HepG2 (cell line): ENCODE results near the gene KIF3C. TPM values are rescaled to one million over a fixed set of nuclear protein-coding genes. Genes with fewer than 3 reads are reported as not detected.
A peak's percentile ranks its signal among the peaks of the same experiment; 100 is the strongest.

Experiments
- AKAP8 ChIP-seq: sonication (generic); formaldehyde crosslinking; IDR thresholded peaks from 2 replicates; pipeline ENCODE4 v1.5.1; 2020; ENCODE audit warnings: mild to moderate bottlenecking, missing genetic modification reagents
- BCL6 ChIP-seq: IDR thresholded peaks from 2 replicates; pipeline ENCODE4 v1.6.1; 2016; ENCODE audit warnings: missing genetic modification reagents, missing compliant biosample characterization
- DNMT1 ChIP-seq: sonication (generic); formaldehyde crosslinking; IDR thresholded peaks from 2 replicates; pipeline ENCODE4 v1.5.1; 2020; ENCODE audit warnings: mild to moderate bottlenecking, missing genetic modification reagents
- HOMEZ ChIP-seq: IDR thresholded peaks from 2 replicates; pipeline ENCODE4 v1.6.1; 2016; ENCODE audit warnings: low read depth
- MAFF ChIP-seq: IDR thresholded peaks from 2 replicates; pipeline ENCODE4 v1.6.1; 2011; ENCODE audit warnings: low read depth, low read length, improper control_type of control experiment
- MTERF4 ChIP-seq: sonication (generic); formaldehyde crosslinking; IDR thresholded peaks from 2 replicates; pipeline ENCODE4 v1.8.0; 2023; ENCODE audit warnings: mild to moderate bottlenecking, missing genetic modification reagents
- NCOR1 ChIP-seq: fragments of 200-600 bp; sonication (generic); IDR thresholded peaks from 2 replicates; pipeline ENCODE4 v1.7.0; 2017; ENCODE audit warnings: antibody characterized with exemption, low read length, borderline replicate concordance
- NFE2L1 ChIP-seq: sonication (generic); formaldehyde crosslinking; IDR thresholded peaks from 2 replicates; pipeline ENCODE4 v1.4.0; 2020; ENCODE audit warnings: missing genetic modification reagents, mild to moderate bottlenecking, borderline replicate concordance
- NFIB ChIP-seq: sonication (generic); formaldehyde crosslinking; IDR thresholded peaks from 2 replicates; pipeline ENCODE4 v1.9.0; 2021; ENCODE audit warnings: missing genetic modification reagents, mild to moderate bottlenecking, borderline replicate concordance
- PHF5A ChIP-seq: IDR thresholded peaks from one replicate; pipeline ENCODE4 v1.6.1; 2018; ENCODE audit warnings: low read depth, missing genetic modification reagents; ENCODE audit not compliant: unreplicated experiment
- RXRB ChIP-seq: IDR thresholded peaks from 2 replicates; pipeline ENCODE4 v1.6.1; 2016; ENCODE audit warnings: borderline replicate concordance, missing genetic modification reagents, missing compliant biosample characterization
- SALL1 ChIP-seq: sonication (generic); formaldehyde crosslinking; IDR thresholded peaks from 2 replicates; pipeline ENCODE4 v1.8.0; 2022; ENCODE audit warnings: mild to moderate bottlenecking, missing genetic modification reagents
- SIX1 ChIP-seq: sonication (generic); formaldehyde crosslinking; IDR thresholded peaks from 2 replicates; pipeline ENCODE4 v1.4.0; 2020; ENCODE audit warnings: missing genetic modification reagents, borderline replicate concordance
- ZBTB20 ChIP-seq: sonication (generic); formaldehyde crosslinking; IDR thresholded peaks from 2 replicates; pipeline ENCODE4 v1.8.1; 2023; ENCODE audit warnings: missing genetic modification reagents, low read depth, mild to moderate bottlenecking, borderline replicate concordance
- ZNF138 ChIP-seq: sonication (generic); formaldehyde crosslinking; IDR thresholded peaks from 2 replicates; pipeline ENCODE4 v1.5.0; 2020; ENCODE audit warnings: mild to moderate bottlenecking, low read depth, missing genetic modification reagents
- ZNF143 ChIP-seq: sonication (generic); formaldehyde crosslinking; IDR thresholded peaks from 2 replicates; pipeline ENCODE4 v1.4.0; 2020; ENCODE audit warnings: missing genetic modification reagents
- ZNF207 ChIP-seq: fragments of 450-650 bp; IDR thresholded peaks from 2 replicates; pipeline ENCODE4 v1.6.1; 2016; ENCODE audit warnings: antibody characterized with exemption, borderline replicate concordance
- ZNF329 ChIP-seq: sonication (generic); formaldehyde crosslinking; IDR thresholded peaks from 2 replicates; pipeline ENCODE4 v1.9.0; 2021; ENCODE audit warnings: low read depth, mild to moderate bottlenecking, missing genetic modification reagents
- ZNF335 ChIP-seq: sonication (generic); formaldehyde crosslinking; IDR thresholded peaks from 2 replicates; pipeline ENCODE4 v1.4.0; 2020; ENCODE audit warnings: missing genetic modification reagents
- polyA plus RNA-seq, 8 experiments: library from polyadenylated mRNA; depleted of rRNA in 3 of 8; stranded (reverse) in 7 of 8; unstranded in 1 of 8; fragments of >200 nt; fragmentation: Illumina TruSeq in 4 of 8; extraction: Trizol in 4 of 8; gene quantifications; 2 replicates each; pipeline versions ENCODE4 v1.2.1 to v1.2.3, GENCODE V29; 2011 to 2016; ENCODE audit warnings: low read depth in 4 of 8, missing spikeins in 1 of 8, mixed read lengths in 1 of 8; ENCODE audit not compliant: insufficient read depth in 1 of 8
- total RNA-seq, 5 experiments: library from RNA; depleted of rRNA; stranded (reverse); fragments of >200 nt; fragmentation: Illumina TruSeq; extraction: Trizol; gene quantifications; 2 replicates each; pipeline ENCODE4 v1.2.3, GENCODE V29; 2016; ENCODE audit warnings: low read depth in 1 of 5
- TF ChIP-seq, protein P1 (sequence below): sonication (generic); formaldehyde crosslinking; IDR thresholded peaks from 2 replicates; pipeline ENCODE4 v1.5.1; 2020; ENCODE audit warnings: missing genetic modification reagents, mild to moderate bottlenecking, borderline replicate concordance
- TF ChIP-seq, protein P2 (sequence below): IDR thresholded peaks from 2 replicates; pipeline ENCODE4 v1.6.1; 2016; ENCODE audit warnings: low read depth, control low read depth

Gene KIF3C
- total and polyA plus RNA-seq, 2 of the 13 experiments (the other 11 are each of a cell fraction or from before 2014, with no cell fraction given) = 3.6 to 4.9 TPM

GRCh38 chr2:26011990-26012856 is 29.9 kb upstream of the KIF3C start (continued):
- TF ChIP-seq SALL1 (CRISPR knock-in tag) (peak; percentile 71), ZNF207 (no peak), NCOR1 (no peak), MTERF4 (CRISPR knock-in tag) (no peak), NFIB (no peak), PHF5A (CRISPR knock-in tag) (no peak), ZBTB20 (CRISPR knock-in tag) (no peak), BCL6 (CRISPR knock-in tag) (peak; percentile 46), ZNF138 (CRISPR knock-in tag) (no peak), MAFF (peak; percentile 92), NFE2L1 (CRISPR knock-in tag) (no peak), ZNF329 (CRISPR knock-in tag) (0 out of 2 replicates have a peak, but pooled peaks have one; percentile 61), DNMT1 (no peak), ZNF143 (CRISPR knock-in tag) (no peak), HOMEZ (CRISPR knock-in tag) (no peak), AKAP8 (0 out of 2 replicates have a peak, but pooled peaks have one; percentile 50), SIX1 (CRISPR knock-in tag) (peak; percentile 47; the same call in 1 of the 2 replicates), ZNF335 (CRISPR knock-in tag) (no peak), RXRB (CRISPR knock-in tag) (0 out of 2 replicates have a peak, but pooled peaks have one; percentile 39)
- TF ChIP-seq, protein P1, sequence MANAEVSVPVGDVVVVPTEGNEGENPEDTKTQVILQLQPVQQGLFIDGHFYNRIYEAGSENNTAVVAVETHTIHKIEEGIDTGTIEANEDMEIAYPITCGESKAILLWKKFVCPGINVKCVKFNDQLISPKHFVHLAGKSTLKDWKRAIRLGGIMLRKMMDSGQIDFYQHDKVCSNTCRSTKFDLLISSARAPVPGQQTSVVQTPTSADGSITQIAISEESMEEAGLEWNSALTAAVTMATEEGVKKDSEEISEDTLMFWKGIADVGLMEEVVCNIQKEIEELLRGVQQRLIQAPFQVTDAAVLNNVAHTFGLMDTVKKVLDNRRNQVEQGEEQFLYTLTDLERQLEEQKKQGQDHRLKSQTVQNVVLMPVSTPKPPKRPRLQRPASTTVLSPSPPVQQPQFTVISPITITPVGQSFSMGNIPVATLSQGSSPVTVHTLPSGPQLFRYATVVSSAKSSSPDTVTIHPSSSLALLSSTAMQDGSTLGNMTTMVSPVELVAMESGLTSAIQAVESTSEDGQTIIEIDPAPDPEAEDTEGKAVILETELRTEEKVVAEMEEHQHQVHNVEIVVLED = no peak; the same call in 1 of the 2 replicates
- TF ChIP-seq, protein P2, sequence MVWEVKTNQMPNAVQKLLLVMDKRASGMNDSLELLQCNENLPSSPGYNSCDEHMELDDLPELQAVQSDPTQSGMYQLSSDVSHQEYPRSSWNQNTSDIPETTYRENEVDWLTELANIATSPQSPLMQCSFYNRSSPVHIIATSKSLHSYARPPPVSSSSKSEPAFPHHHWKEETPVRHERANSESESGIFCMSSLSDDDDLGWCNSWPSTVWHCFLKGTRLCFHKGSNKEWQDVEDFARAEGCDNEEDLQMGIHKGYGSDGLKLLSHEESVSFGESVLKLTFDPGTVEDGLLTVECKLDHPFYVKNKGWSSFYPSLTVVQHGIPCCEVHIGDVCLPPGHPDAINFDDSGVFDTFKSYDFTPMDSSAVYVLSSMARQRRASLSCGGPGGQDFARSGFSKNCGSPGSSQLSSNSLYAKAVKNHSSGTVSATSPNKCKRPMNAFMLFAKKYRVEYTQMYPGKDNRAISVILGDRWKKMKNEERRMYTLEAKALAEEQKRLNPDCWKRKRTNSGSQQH = peak; percentile 94
